ENCODE data around the gene SPATA13.

The SPATA13 gene

DNA sequence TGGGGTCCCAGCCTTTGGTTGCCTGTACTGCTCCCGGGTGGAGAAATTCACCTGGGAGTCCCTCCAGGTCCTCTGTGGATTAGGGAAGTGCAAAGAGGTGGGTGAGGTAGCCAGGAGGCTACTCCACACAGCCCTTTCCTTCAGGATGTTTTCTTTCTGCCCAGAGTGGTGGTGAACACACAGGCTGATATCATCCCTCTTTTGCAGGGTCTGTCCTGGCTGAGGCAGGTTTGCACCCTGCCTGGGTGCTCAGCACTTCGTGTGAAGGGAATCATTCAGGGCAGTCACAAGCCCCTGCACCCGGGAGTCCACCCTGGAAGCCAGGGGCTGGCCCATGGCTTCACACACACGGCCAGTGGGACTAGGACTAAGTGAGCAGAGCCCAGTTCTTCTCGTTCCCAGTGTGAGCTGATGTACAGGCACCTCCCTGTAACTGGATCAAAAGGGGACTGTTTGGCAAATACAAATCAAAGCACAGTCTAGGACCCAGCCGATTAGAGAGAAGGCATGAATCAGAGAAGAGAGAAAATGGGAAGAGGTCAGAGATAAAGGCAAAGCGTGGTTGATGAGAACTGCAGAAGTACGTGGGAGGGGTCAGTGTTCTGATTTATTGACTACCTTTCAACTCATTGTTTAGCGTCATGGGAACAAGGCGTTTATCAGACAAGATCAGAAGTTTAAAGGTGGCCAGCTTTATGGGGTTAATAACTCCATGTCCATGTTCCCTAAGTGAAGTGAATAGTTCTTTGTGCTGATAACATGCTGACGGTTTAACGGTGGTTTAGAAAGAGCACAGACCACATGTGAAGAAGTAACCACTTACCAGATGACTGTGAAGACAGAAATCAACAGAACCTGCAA, 30.4 kb upstream of the SPATA13 start:
- TF ChIP-seq POLR2A (IDR thresholded peaks at IDR 0.05; ENCODE audit: low read length) (no peak), GATA1 (IDR thresholded peaks at IDR 0.05; ENCODE audit: low read depth, low read length) (no peak)
- DNase-seq: no peak

DNA sequence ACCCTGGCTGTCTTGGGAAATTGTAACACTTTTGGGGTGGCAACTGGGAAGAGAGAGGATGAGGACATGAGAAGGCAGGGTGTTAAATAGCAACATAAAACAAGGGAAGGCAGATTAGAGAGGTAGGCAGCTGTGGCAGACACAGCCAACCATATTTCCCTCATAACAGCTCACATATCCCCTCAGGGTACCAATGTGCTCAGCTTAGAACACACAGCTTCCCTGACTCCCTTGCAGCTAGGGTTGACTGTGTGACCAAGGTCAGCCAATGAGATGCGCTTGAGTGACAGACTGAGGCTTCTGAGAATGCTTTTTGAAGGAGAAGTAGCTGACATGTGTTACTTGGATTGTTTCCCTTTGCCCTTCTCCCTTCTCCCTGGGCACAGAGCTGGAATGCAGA, 28.8 kb upstream of the SPATA13 start:
- DNase-seq: no peak
- TF ChIP-seq POLR2A (IDR thresholded peaks at IDR 0.05; ENCODE audit: low read length) (no peak), GATA1 (IDR thresholded peaks at IDR 0.05; ENCODE audit: low read depth, low read length) (no peak)

DNA sequence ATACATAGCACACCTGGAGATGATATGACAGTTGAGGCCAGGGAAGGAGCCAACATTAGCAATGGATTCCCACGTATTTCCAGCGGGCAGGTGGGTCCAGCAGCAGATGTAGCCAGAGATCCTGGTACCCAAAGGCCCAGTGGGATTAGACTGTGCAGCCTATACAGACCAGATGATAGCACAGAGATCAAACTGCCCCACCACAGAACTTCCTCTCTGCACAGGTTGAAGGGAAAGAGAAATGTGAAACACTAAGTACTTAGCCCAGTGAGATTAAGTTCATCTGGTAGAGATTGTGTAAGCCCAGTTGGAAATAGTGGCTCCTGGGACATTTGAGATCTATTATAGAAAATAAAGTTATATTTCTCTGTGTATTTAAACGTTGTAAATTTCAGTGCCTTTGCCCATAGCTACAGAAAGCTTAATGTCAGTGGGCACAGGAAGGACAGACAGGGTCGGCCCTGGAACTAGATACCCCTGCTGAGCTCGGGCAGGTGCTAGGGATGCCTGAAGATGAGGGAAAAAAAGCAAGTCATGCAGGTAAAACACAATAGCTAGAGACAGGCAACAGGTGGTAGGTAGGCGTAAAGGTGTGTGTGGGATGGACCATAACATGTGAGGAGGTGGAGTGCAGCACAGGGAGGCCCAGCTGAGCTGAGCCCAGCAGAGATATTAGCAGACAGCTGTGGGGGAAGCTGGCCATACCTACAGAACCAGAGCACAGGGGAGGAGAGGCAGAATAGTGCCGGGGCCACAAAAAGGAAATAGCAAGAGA, 27.3 kb upstream of the SPATA13 start:
- TF ChIP-seq POLR2A (IDR thresholded peaks at IDR 0.05; ENCODE audit: low read length) (no peak), GATA1 (IDR thresholded peaks at IDR 0.05; ENCODE audit: low read depth, low read length) (no peak)
- DNase-seq: no peak

DNA sequence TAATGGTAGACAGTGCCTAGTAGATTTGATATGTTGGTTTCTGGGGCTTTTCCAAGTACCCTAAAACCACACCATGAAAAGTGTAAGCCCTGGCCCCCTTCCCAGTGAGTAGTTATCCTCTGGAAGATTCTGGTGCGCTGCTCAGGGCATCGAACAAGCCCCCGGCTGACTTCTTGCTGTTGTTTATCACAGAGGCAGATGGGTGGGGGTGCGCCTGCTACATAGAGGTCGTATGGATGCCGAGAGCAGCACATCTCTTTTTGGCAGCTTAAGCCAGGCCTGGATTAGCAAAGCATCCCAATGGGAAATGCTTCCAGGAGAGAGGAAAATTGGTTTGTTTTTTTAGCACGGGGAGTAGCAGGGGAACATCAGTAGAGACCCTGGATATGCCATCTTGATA, 26.3 kb upstream of the SPATA13 start:
- TF ChIP-seq POLR2A (IDR thresholded peaks at IDR 0.05; ENCODE audit: low read length) (no peak), GATA1 (IDR thresholded peaks at IDR 0.05; ENCODE audit: low read depth, low read length) (no peak)
- DNase-seq: no peak

DNA sequence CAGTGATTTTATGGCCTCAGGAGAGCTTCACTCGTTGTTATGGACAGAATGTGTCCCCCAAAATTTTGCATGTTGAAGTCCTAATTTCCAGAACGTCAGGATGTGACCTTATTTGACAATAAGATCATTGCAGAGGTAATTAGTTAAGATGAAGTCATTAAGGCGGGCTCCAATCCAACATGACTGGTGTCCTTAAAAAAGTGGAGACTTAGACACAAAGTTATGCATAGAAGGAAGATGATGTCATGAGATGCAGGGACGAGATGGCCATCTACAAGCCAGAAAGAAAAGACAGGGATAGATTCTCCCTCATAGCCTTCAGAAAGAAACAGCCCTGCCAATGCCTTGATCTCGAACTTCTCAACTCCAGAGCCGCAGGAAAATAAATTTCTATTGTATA, 25.8 kb upstream of the SPATA13 start:
- no peak for DNase-seq
- TF ChIP-seq GATA1 (IDR thresholded peaks at IDR 0.05; ENCODE audit: low read depth, low read length) (no peak), POLR2A (IDR thresholded peaks at IDR 0.05; ENCODE audit: low read length) (no peak)

DNA sequence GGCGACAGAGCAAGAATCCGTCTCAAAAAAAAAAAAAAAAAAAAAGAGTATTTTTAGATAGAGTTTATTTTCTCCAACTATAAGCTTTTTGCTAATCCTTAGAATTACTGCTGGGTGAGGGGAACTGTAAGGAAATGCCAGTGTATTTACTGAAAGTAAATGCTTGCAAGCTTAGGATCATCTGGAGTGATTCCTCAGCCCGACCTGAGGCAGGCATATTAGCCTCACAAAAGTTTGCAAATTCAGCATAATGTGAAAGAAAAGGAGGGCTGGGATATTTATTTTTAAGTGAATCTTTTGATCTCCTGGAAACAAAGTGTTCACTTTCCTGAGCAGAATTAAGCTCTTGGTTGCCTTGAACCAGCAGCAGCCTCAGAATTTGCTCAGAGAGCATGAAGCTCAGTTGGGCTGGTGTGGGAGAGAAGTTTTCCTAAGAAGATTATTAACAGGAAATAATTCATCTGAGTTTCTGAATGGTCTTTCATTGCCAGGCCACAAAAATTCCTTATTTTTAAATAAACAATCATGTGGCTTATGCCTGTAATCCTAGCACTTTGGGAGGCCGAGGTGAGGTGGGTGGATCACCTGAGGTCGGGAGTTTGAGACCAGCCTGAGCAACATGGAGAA, 24.7 kb upstream of the SPATA13 start:
- DNase-seq: no peak
- TF ChIP-seq GATA1 (IDR thresholded peaks at IDR 0.05; ENCODE audit: low read depth, low read length) (no peak), POLR2A (IDR thresholded peaks at IDR 0.05; ENCODE audit: low read length) (no peak)

DNA sequence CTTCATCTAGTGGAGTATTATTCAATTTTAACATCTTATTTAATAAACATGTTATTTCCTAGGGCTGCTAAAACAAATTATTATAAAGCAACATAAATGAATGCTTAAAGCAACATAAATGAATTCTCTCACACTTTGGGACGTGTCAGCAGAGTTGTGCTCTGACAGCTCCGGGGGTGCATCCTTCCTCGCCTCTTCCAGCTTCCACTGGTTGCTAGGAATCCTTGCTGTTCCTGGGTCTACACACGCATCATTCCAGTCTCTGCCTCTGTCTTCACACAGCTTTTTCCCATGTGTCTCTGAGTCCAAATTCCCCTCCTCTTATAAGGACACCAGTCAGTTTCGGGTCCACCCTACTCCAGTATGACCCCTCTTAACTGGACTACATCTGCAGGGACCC, 21.6 kb upstream of the SPATA13 start:
- no peak for TF ChIP-seq POLR2A (IDR thresholded peaks at IDR 0.05; ENCODE audit: low read length)
- TF ChIP-seq GATA1 (IDR thresholded peaks at IDR 0.05; ENCODE audit: low read depth, low read length): no peak

DNA sequence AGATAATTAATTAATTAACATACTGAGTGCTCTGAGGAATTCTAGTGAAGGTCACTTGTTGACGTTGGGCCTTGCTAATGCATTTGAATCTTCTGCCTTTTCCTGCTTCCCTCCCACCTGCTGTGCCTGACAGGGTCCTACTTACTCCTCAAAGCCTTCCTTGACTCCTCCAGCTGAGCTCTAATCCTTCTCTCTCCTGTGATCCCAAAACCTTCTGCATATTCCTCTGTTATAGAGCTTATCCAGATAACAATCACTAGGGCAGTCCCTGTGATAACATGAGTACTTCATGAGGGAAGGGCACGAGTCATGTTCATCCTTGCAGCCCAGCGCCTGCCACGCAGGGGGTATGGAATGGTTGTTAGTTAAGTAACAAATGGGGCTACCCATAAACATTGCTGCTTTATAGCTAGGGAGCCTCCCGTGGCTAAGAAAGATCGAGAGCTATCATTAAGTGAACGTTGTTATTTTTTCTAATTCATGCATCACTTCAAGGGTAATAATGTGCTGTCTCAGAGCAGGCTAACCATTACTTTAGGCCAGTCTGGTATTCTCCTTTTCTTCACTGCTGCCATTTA, 19.1 kb upstream of the SPATA13 start:
- DNase-seq: no peak
- TF ChIP-seq POLR2A (IDR thresholded peaks at IDR 0.05; ENCODE audit: low read length) (no peak), GATA1 (IDR thresholded peaks at IDR 0.05; ENCODE audit: low read depth, low read length) (no peak)

More for the DNA sequence above, 21.6 kb upstream of the SPATA13 start:
- DNase-seq: no peak

DNA sequence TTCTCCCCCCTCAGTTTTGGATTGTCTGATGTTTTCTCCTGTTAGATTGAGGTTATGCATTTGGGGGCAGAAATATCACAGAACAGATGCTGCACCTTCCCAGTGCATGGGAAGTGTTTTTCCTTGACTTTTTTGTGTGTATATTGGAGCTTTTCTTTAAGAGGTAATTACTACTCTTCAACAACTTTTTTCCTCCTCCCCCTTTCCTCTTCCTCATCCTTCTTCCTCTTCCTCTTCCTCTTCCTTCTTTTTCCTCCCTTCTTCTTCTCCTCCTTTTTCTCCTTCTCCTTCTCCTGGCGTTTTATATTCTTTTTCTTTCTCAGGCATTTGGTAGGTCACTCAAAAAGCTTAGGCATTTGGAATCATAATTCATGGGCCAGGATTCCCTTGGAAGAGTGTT, 18.1 kb upstream of the SPATA13 start:
- DNase-seq: no peak

DNA sequence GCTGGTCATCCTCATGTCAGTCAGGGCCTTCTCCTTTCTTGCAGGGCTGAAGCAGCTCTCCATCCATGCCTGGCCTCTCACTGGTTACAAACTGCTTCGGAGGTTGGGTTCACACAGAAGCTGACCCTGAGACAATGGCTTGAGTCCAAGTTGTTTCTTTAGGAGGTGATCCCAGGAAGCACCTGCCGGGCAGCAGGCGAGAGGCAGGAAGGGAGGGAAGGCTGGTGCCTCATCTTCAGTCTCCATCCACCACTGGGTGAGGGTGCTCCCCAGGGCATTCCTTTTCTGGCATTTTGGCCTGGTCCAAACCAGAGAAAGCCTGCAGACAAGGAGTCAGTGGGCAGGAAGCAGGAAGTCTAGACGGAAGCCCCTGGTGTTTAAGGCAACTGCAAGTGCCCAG, 17.6 kb upstream of the SPATA13 start:
- TF ChIP-seq GATA1 (IDR thresholded peaks at IDR 0.05; ENCODE audit: low read depth, low read length) (no peak), POLR2A (IDR thresholded peaks at IDR 0.05; ENCODE audit: low read length) (no peak)
- DNase-seq: no peak

More for the DNA sequence above, 18.1 kb upstream of the SPATA13 start:
- no peak for TF ChIP-seq GATA1 (IDR thresholded peaks at IDR 0.05; ENCODE audit: low read depth, low read length)
- TF ChIP-seq POLR2A (IDR thresholded peaks at IDR 0.05; ENCODE audit: low read length): no peak

DNA sequence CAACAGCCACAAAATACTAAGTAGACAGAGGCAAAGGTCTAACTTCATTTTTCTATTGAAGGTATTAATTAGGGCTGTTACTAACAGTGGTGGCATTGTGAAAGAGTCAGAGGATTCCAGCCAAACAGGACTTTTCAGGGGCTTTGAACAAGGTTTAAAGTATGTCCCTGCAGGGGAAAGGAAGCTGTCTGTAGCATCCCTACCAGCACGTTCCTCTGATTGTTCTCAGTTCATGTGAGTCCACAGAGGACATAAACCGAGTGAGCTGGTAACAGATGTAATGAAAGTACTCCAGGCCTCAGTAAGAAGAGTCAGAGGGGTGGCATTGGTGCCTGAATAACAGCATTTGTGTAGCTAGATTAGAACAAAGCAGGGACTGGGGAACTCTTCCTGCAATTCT, 15.3 kb upstream of the SPATA13 start:
- TF ChIP-seq POLR2A (IDR thresholded peaks at IDR 0.05; ENCODE audit: low read length) (no peak), GATA1 (IDR thresholded peaks at IDR 0.05; ENCODE audit: low read depth, low read length) (no peak)
- no peak for DNase-seq

DNA sequence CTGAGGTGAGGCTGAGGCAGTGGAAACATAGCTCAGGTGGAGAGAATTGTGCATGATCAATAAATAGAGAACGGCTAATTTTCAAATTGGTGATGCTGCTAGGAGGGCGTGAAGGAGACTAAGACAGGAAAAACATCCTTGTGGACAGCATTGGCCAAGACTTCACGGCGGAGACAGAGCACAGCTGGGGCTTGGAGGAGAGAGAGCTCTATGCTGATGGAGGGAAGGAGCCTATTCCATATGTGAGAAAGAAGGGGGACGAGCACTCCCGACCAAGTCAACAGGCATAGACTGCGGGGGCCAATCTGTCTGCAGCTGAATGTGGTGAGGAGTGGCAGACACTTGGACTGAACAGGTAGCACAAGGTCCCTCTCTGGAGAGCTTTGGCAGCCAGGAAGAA, 14.8 kb upstream of the SPATA13 start:
- DNase-seq: no peak
- TF ChIP-seq GATA1 (IDR thresholded peaks at IDR 0.05; ENCODE audit: low read depth, low read length): no peak
- TF ChIP-seq POLR2A (IDR thresholded peaks at IDR 0.05; ENCODE audit: low read length): no peak

DNA sequence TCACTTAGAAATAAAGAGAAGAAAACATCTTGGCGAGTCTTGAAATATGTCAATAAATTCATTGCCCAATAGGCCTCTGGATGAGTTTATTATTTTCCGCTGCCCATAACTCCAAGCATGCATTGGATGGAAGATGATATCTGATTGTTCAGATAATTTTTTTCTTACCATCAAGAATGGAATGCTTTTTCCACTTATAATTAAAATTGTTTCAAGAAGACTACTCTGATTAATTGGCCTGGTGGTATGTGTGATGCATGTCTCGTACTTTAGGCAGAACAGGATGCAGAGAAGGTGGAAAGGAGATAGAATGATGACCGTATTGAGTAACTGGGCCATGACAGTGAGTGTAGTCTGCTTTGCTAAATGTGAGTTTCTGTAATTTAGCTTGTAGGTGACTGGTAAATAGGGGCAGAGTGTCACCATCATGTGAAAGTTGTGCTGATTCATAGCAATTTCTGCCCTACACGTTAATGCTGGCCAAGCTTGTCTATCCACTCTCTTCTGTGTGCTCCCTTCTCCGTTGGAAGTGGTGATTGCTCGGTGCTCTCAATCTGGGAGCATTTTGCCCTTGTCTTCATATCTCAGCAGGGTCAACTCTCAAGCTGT, 13.5 kb upstream of the SPATA13 start:
- TF ChIP-seq POLR2A (IDR thresholded peaks at IDR 0.05; ENCODE audit: low read length) (no peak), GATA1 (IDR thresholded peaks at IDR 0.05; ENCODE audit: low read depth, low read length) (no peak)
- DNase-seq: no peak

Data from erythroblast (primary cell).